Activated CD4-positive, alpha-beta T cell treated with anti-CD3 and anti-CD28 coated beads for 24 hours (primary cell): ENCODE measurements around the gene MPND.
"Not testable (repeated sequence)": the region's sequence is repeated elsewhere in the genome, so short reads cannot be mapped to it uniquely, and the experiment has no call there.

ENCODE experiments used
- DNase-seq, 2 donors: peaks; one replicate each; pipeline ENCODE4 v3.0.0-alpha.2; 2020; ENCODE audit warnings: low read depth in 2 of 2

Gene MPND

DNA sequence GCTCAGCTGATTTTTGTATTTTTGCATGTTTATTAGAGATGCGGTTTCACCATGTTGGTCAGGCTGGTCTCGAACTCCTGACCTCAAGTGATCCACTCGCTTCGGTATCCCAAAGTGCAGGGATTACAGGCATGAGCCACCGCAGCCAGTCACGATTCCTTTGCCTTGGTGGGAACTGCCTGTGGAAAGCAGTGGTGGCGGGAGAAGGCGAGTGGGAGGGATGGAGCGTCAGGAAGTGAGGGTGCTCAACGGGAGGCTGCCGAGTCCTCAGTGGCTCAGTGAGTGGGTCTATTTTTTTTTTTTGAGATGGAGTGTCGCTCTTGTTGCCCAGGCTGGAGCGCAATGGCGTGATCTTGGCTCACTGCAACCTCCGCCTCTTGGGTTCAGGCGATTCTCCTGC is 5.9 kb downstream of the MPND start:
- DNase-seq, result not testable (repeated sequence)

DNA sequence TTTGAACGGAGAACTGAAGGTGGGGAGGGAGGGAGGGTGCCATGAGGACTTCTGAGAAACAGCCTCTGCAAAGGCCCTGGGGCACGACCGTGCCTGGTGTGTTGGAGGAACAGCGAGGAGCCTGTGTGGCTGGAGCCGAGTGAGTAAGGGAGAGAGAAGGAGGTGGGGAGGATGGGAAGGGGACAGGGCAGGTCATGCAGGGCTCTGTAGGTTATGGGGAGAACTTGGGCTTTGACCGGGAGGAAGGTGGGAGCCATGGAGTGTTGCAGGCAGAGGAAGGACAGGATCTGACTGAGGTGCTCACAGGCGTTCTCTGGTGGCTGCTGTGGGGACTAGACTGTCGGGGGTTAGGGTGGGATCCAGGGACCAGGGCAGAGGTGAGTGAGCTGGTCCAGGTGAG is 6.7 kb downstream of the MPND start:
- no peak for DNase-seq

DNA sequence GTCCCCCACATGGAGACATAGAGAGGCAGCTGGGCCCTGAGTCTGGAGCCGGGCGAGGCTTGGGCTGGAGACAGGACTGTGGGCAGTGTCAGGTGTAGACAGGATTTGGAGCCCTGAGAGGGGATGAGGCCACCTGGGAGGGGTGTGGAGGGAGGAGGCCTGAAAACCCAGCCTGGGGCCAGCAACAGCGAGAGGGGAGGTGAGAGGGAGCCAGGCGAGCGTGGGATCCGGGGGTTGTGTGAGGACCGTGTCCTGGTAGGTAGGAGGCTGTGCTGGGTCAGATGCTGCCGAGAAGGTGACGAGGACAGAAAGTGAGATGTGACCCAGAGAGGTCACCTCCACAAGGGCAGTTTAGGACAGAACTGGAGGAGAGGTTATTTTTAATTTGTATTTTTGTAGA is 7.4 kb downstream of the MPND start:
- DNase-seq, result no peak

DNA sequence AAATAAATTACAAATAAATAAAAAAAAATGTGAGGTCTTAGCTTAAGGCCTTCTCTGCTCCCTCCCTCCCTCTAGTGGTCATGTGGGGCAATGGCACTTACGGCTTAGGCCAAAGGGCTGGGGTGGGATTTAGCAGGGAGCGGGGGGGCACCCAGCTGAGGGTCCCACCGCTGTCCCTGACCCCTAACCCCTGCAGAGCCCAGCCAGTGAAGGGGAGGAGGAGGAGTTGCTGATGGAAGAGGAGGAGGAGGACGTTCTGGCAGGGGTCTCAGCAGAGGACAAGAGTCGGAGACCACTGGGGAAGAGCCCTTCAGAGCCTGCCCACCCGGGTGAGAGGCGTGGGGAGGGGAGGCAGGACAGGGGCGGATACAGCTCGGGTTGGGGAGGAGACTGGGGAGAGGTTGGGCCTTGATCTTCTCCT is 9.3 kb downstream of the MPND start:
- peak; percentile 30 to 47 for DNase-seq

DNA sequence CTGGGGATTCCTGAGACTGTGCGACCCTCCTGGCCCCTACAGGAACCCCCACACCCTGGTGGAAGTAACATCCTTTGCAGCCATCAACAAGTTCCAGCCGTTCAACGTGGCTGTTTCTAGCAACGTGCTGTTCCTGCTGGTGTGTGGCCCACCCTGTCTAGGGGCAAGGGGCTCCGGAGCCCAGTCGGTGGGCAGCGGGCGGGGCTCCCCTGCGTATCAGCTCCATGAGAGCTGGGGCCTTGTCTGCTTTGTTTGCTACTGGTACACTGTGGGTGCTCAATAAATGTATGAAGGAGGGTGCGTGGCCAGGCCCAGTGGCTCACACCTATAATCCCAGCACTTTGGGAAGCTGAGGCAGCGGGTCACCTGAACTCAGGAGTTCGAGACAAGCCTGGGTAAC is 10.9 kb downstream of the MPND start:
- no peak for DNase-seq

DNA sequence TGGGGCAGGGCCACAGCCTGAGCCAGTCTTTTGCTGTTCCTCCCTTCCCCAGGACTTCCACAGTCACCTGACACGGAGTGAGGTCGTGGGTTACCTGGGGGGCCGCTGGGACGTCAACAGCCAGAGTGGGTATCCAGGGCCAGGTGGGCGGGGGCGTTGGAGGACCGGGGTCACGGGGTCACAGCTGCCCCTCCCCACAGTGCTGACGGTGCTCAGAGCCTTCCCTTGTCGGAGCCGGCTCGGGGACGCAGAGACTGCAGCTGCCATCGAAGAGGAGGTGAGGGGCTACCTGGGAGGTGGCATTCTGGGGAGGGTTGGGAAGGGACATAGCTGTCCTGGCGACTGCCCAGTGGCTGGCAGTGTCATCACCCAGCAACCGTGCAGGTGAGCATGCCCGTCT is 11.5 kb downstream of the MPND start:
- no peak for DNase-seq

DNA sequence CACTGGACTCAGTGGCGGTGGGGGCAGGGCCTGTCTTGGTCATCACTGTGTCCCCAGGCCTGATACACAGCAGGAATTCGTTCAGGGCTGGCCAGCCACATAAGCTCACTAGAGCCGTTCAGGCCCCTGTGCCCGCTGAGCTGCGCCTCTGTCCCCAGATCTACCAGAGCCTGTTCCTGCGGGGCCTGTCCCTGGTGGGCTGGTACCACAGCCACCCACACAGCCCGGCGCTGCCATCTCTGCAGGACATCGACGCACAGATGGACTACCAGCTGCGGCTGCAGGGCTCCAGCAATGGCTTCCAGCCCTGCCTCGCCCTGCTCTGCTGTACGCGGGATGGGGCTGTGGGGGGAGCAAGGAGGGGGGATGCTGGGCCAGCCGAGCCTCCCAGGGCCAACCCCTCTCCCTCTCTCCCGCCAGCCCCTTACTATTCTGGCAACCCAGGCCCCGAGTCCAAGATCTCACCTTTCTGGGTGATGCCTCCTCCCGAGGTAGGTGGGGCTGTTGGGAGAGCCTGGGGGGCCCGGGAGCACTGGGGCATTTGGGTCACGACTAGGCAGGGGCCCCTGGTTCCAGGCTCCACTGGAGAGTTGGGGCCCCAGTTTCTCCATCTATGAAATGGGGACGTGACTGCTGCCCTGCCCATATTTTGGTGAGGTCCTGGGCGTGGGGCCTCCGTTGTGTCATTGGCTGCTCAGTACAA is 13.9 kb downstream of the MPND start:
- DNase-seq, result no peak

DNA sequence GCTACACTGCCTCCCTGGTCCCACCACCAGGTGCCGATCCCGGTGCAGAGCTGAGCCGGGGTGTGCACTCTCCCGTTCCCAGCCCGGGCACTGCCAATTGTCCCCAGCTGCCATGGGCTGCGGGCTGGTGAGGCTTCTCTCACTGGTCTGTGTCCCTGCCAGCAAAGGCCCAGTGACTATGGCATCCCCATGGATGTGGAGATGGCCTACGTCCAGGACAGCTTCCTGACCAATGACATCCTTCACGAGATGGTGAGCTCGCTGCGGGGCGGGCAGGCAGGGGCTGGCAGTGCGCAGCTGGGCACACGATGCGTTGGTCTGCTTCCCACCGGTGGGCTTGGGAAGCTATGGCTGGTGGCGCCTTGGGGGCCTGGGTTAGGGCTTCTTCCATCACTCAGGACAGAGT is 14.6 kb downstream of the MPND start:
- no peak for DNase-seq

DNA sequence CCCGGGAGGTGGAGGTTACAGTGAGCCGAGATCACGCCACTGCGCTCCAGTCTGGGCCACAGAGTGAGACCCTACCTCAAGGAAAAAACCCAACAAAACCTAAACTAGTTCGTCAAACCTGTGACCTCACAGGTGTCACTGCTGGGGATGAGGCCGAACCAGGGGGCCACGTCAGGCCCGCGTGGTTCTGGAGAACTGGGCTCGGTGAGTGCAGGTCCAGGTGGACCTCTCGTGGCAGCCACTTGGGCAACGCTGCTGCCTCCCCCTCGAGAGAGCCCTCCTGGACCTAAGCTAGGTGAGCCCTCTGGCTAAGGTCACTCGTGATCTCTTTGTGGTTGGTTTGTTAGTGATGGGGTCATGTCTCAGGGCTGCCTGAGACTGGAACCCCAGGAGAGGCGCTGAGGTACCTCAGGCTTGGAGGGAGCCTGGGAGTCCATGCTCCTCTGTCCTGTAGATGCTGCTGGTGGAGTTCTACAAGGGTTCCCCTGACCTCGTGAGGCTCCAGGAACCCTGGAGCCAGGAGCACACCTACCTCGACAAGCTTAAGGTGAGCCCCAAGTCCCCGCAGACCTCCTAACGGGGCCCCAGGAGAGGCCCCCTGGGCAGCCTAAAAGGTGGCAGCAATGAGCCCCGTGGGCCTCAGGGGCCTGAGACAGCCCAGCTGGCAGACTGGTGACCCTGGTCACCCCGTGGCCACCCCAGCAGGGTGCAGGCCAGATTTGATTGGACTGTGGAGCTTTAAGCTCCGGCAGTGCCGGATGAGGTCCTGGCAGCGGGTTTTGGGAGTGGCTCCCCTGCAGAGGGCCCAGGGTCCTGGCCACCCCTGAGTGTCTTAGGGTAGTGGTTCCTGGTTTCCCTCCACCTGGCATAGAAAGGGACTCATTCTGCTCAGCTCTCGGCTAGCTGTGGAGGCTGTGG is 15.6 kb downstream of the MPND start:
- DNase-seq, result no peak

DNA sequence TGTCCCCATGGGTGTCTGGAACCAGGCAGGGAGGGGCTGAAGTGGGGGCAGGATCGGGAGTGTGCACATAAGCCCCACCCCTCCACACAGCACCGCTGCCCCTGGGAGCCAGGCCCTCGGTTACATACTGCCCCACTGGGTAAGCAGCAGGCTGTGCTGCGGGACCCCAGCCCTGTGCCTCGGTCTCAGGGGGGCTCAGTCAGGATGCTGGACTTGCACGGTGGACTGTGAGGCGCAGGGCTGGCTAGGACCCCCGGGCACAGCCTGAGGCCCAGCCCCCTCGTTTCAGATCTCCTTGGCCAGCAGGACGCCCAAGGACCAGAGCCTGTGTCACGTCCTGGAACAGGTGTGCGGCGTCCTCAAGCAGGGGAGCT is 16.3 kb downstream of the MPND start:
- DNase-seq, result no peak

DNA sequence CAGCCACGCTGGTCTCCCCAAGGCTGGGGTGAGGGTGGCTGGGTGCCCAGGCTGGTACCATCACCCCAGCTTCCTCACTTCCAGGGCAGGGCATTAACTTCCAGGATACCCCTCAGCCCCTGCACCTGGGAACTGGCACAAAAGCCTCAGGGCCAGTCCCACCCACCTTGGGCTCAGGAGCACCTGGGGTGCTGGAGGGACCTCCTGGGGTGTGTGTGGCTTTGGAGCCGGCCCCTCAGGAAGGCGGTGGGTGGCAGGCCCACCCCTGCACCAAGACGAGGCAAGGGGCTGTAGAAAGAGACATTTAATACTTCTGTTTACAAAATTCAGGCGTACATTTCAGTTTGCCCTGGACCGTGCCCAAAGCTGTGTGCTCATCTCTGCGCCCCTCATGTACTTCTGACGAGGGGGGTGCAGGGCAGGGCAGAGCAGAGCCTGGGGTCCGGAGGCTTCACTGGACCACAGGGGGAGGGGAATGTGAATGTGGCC is 16.8 kb downstream of the MPND start:
- DNase-seq, result no peak

DNA sequence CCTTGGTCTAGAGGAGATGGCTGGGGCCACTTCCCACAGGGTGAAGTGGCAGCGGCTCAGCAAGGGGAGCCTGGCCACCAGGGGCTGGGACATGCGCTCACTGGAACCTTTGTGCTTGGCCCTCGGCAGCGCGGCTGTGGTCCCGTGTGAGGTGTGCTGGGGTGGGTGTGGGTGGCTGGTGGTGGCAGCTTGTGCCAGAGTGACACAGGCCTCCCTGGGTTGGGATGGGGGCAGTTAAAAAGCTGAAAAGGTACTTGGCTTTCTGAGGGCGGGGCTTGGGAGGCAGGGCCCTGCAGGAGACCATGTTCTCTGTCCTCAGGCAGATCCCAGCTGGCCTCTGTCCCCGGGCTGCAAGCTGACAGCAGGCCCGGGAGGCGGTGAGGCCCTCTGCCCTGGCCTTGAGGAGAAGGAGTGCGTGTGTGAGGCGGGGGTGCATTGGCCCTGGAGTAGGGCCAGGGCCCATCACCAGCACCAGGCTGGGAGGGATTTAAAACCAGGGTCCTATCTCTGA is 17.3 kb downstream of the MPND start:
- DNase-seq, result no peak

DNA sequence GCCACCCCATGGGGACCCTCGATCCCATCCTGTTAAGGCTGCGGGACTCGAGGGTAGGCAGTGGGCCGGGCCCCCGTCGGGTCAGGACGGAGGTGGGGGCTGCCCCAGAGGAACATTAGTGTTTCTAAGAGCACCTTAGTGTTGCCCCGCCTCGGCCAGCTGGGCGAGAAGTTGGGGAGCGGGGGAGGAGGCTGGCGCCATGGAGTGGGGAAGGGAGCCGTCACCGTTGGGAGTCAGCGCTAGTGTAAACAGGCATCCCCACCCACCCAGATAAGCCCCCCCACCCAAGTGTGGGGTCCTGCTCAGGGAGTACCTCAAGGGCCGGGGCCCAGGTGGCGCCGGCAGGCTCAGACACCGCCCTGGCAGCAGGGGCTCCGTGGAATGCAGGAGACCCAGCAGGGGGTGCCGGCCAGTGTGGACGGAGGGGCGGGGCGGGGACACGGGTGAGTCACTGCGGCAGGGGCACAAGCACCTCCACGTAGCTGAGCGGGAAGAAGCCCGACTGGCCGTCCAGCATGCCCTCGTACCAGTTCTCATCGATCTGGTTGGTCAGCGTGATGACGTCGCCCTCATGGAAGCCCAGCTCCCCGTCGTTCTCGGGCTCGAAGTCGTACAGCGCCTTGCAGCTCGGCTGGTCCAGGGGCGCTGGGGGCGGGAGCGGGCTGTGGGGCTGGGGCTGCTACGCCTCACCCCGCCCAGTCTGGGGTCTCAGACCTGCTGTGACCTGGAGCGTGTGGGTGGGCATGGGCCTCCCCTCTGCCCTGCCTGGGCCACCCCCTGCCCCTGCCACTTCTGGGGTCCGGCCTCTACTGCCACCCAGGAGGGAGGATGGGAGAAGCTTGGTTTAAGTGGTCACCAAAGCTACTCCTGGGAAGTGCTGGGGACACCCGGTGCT is 18.0 kb downstream of the MPND start:
- no peak for DNase-seq

DNA sequence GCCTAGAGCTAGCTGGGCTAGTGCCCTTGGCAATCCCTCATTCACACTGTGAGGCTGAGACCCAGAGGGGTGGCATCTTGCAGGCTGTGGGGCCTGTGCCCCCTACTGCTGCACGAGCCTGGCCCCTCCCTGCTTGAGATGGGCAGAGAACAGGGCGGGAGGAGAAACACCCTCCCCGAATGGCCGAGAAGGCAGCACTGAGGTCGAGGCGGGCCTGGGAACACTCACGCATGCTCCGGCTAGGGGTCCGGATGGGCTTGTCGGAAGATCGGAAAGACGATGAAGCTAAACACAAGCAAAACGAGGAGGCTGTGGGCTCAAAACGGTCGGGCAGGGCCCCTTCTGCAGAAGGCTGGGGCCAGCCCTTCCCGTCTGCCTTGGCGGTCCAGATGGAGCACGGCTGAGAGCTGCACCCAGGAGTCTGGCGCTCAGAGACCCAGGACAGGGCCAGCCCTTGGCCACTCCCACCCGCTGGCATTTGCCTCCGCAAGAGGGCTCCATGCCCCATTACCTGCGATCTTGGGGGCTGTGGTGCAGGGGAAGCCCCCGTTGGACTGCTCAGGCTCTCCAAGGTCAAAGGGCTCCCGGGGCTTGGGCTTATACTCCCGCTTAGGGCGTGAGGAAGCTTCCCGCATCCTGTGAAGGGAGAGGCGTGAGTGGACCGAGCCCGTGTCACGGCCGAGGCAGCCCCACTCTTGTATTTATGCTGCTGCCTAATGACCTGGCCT is 18.9 kb downstream of the MPND start:
- no peak for DNase-seq

DNA sequence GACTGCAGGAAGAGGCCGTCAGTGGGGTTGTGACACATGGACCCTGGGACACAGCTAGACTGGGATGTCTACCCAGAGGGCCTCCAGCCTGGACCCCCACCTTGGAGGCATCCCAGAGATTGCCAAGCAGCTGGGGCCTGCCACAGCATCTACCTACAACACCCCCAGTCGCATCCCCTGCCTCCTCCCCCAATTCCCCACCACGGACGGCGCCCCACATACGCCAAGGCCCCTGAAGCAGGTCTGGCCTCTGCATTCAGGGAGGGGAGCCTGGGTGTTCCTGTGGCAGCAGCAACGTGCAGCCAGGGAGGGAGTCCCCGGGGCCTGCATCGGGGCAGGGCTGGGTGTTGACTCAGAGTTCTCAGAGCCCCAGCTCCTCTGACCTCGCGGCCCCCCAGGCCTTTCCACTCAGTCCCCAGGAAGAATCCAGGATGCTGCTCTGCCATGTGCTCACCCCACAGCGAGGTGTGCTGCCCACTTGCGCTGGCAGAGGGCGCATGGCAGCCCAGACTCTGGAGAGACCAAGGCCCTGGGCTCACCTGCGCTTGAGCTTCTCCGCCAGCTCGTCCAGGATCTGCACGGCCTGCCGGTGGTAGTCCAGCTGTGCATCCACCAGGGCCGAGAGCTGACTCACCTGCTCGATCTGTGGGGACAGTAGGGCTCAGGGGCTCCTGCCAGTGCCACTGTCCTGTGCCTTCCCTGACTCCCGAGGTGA is 19.6 kb downstream of the MPND start:
- DNase-seq, result no peak

DNA sequence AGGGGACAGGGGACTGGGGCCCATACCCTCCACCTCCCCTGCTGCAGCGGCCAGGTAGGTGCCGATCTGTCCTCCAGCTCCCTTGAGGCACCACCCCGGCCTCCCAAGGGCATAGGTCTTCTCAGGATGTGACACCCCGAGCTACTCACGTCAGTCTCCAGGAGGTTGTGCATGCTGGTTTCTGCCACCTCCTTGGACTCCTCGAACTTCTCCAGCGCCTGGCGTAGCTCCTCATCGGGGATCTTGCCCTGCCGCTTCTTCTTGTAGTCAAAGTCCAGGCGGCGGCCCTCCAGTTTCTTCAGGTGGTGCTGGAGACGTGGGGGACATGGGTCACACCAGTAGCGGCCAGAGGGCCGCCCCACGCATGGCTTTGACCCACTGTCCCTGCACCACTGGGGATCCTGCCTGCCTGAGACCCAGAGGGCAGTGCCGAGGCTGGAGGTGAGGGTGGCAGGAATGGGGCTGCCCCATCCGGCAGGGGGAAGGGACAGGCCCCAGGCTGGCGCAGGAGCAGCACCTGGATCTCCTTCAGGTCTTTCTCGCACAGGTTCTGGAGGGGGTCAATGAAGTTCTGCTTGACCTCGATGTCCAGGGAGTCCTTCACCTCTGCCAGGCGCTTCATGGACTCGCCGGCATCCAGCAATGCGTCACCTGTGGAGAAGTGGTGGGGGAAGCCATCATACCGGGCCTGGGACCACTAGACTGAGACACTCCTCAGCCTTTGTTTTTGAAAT is 20.4 kb downstream of the MPND start:
- no peak for DNase-seq

DNA sequence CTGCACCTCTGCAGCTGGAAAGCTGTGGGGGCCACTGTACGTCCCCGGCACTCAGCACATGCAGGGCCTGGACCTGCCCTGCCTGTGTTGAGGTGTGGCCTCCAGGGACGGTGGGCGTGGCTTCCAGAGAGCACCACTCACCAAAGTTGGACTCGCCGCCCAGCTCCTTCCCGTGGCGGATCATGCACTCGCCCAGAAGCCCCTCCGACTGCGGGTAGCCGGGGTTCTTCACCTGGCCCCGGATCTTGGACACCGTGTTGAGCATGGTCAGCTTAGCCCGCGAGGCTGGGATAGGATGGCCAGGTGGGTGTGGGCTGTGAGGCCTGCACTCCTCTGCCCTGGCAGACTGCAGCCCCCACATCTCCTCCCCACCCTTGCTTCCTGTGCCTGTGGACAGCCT is 22.0 kb downstream of the MPND start:
- no peak for DNase-seq

DNA sequence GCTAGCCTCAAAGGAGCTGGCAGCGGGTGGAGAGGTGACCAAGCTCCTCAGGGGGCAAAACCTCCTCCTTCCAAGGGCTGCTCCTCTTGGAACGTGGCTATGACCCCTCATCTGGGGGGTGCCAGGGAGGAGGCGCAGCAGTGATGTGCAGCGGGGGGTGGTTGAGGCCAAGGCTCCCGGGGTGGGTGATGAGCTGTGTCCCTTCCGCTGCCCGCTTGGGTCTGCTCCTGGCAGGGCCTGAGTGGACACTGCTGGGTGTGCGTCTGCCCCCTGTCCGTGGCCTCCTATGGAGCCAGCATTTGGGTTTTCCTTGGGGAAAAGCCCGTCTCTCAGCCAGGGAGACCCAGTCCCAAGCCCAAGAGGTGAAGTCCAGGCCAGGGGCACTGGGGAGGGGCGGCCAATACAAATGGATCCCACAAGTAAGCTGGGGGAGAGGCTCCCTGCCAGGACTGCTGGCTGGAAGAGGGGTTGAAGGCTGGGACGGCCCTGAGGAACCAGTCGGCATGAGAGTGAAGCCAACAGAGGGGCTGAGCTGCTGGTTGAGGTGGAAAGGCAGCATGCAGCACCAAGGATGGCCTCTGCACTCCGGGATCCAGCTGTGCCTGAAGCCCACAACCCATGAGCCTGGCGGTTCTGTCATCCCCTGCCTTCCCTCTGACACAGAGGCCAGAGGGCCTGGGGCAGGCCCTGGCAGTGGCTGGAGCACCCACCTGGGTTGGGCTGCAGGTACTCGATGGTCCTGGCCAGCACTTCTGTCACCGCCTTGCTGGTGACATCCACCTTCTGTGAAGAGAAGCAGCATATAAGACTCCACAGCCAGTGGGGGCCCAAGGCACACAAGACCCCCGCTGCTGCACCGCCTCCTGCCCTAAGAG is 22.7 kb downstream of the MPND start:
- DNase-seq, result no peak
